Activated naive CD8-positive, alpha-beta T cell treated with anti-CD3 and anti-CD28 coated beads, Interleukin-2, amount 50 U/mL, for 16 hours (primary cell): ENCODE data around the gene GDF11.

Source experiments
- DNase-seq: peaks from one replicate; pipeline ENCODE4 v3.0.0-alpha.2; 2020; ENCODE audit warnings: low read depth, low spot score

Gene GDF11

DNA sequence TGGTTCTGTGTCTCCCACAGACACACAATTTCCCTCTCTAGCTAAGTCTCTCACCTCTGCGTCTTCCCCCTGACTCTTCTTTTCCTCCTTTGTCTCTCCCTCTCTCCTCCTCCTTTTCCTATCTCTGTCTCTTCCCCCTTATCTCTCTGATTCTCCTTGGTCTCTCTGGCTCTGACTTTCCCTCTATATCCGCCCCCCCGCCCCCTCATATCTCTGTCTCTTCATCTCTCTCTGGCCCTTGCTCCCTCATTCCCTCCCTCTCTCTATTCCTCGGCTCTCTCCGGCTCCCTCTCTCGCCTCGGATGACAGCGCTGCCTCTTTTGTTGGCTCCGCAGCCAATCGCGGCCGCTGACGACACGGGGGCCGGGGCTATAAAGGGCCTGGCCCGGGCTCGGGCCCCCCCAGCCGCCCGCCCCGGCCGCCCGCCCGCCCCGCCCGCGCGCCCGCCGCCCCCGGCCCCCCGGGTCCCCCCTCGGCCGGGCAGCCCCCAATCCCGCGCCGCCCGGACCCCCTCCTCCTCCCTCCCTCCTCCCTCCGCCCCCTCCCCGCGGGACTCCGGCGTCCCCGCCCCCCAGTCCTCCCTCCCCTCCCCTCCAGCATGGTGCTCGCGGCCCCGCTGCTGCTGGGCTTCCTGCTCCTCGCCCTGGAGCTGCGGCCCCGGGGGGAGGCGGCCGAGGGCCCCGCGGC lies at the start of gene GDF11:
TSS of gene GDF11 (plus strand) at position 404 of the 687 bp plus-strand sequence. CDS start at position 599, 195 bp downstream.
- DNase-seq = no peak

DNA sequence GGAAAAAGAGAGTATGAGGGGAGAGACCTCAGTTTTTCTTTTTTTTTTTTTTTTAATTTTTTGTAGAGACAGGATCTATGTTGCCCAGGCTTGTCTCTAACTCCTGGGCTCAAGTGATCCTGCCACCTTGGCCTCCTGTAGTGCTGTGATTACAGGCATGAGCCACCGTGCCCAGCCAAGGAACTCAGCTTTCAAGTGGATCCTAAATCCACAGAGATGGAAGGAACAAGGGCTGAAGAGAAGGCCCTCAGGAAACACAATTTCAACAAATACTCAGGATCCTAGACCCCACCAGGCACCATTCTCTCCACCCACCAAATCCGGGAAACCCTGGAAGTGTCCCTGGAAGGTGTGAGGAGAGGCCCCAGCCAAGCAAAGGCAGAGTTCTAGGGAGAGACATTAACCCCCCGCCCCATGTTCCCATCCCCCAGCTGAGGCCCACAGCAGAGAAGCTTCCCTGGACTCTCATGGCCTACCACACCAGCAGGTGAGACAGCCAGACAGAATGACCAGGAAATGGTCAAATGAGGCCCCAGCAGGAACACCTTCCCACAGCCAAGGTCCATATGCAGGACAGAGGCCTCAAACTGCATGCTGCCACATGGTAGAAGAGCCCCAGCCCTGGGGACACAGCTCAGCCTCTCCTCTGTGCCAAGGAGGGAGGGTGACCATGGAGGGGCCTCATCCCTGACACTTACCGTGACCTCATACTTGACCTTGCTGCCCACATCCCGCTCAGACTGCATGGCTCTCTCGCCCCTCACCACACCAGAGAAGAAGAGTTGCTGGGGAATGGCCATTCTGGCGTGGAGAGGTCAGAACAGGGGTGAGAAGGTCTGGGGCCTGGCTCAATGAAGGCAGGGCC lies 49.4 kb upstream of the GDF11 start:
- no peak for DNase-seq

DNA sequence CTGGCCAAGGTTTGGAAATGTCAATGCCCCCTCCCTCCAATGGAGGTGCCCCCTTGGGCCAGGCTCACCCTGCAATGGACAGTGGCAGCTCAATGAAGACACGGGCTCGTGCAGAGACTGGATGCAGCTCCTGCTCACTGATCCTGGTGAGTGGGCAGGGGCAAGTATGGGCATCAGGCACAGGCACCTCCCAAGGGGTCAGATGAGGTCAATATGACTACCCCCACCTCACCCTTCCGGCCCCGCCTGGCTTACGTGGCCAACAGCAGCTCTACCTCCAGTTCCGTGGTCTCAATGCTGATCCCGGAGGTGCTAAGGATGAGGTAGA lies 48.8 kb upstream of the GDF11 start:
- DNase-seq = no peak

DNA sequence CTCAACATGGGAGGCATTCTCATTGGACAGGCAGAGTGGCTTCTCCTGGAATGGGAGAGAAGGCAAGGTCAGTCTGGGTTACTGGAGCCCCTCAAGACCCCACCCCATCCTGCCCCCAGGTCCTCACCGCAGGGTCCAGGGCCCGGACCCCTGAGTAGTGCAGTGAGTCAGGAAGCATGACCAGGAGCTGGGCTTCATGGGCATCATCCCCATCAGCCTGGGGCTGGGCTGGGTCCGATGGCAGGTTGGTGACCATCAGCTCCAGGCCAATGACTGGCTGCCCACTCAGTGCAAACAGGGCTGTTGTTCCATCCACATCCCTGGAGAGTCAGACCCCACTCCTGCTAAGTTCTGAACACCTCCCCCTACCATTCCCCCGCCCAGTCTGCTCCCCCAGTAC lies 48.3 kb upstream of the GDF11 start:
- DNase-seq = no peak

DNA sequence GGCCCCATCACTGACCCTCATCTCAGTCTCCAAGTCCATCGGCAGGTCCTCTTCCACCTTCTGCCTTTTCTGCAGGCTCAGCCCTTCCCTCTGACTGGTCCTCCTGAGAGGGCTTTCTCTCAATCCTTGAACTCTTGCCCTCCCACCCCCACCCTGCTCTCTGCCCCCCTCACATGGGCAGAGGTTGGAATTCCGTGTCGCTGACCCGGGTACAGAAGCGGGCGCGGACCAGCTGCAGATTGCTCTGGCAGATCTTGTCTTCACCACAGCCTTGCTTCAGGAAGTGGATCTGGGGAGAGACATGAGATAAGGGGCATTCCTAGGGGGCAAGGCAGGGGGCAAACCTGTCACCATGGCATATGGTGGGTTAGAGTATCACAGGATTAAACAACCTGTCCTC lies 47.6 kb upstream of the GDF11 start:
- no peak for DNase-seq

DNA sequence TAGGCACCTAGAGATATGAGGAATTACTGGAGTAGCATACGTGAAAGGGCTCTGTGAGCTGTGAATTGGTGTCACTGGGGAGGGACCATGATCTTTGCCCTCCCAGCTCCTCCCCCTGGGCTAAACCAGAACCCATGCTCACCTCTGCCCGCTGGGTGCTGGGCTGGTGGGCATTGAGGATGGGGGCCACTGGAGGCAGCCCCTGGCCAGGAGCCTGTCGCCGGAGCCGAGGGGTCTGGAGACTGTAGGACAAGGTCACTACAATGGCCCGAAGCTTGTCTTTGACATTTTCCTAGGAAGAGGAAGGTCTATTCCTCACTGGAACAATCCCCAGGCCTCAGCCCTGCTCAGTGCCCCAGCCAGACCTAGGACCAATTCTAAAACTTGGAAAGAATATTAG lies 46.8 kb upstream of the GDF11 start:
- no peak for DNase-seq

DNA sequence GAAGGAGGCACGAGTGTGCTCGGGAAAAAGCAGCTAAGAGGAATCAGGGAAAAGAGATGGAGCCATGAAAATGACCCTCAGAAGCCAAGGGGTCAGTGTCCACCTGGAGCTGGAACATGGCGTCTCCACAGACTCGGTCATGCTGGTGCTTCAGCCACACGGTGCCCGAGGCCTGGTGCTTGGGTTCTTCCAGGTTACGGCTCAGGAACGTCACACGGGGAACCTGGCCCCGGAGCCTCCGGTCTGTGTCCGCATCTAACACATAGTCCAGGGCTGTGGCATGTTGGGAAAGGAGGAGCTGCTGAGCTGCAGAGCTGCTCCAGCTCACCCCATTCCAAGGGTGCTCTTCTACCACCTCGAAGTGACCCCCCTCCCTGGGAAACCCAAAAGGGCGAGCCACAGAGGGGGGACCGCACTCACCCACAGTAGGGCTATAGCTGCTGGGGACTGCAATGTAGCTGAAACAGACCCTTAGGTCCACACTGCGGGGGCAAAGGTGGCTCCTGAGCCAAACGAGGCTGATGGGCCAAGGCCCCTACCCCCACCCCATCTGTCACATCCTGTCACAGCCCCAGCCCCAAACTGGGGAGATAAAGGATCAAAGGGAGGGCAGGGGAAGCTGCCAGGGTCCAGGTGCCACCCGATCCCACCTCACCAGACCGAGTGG lies 46.0 kb upstream of the GDF11 start:
- no peak for DNase-seq

DNA sequence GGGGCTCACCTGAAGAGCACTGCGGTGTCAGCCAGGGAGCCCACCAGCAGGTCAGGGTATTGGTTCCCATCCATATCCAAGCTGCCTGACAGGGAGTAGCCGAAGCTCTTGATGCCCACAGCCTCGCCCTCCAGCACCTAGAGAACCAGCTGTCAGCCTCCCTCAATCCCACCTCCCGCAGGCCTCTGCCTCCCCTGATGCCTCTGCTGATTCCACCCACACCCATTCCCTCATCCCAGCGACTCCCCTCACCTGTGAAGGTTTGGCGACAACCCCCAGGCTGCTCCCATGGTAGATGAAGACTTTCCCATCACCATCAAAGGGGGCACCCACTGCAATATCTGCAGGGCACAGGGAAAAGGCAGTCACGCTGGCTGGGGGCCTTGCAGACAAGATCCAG lies 45.2 kb upstream of the GDF11 start:
- no peak for DNase-seq

DNA sequence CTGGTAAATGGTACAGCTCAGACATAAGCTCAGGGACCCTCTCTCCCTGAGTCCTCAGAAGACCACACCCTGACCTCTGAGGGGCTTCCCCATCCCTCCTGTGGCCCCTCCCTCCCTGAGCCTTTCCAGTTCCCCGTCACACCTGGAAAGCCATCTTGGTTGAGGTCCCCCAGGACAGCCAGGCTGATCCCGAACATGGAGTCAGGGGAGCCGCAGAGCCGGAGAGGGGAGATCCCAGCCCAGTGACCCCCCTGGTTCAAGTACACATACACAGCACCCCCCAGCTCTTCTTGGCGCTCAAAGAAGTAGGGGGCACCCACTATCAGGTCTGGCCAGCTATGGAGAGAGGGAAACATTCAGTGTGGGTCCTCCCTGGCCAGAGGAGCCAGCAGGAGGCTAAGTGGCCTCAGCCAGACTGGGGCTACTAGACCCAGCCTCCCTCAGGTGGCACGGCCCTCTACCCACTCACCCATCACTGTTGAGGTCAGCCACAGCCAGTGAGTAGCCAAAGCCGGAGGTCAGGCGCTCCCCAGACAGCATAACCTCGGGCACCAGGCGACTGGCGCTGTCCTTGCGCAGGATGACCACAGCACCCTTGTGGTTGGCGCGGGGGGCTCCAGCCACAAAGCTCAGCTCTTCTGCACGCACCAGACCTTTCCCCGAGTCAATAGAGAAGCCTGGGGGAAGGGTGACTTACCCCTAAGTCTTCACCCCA lies 44.5 kb upstream of the GDF11 start:
- DNase-seq = no peak

DNA sequence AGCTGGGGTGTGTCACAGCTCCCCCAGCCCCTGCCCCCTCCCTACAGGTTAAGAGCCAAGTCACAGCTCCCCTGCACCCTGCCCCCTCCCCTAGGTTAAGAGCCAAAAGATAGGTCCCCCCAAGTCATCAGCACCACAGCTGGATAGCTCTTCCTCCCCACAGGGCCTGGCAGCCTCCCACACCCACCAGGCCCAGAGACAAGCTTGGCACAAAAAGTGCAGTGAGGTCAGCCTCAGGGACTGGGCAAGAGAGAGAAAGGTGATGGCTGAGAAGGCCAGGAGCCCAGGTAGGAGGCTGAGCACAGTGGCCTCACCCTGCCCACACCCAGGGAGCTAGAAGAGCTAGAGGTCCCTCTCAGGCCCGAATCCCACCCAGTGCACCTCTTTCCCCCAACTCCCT lies 44.0 kb upstream of the GDF11 start:
- no peak for DNase-seq

DNA sequence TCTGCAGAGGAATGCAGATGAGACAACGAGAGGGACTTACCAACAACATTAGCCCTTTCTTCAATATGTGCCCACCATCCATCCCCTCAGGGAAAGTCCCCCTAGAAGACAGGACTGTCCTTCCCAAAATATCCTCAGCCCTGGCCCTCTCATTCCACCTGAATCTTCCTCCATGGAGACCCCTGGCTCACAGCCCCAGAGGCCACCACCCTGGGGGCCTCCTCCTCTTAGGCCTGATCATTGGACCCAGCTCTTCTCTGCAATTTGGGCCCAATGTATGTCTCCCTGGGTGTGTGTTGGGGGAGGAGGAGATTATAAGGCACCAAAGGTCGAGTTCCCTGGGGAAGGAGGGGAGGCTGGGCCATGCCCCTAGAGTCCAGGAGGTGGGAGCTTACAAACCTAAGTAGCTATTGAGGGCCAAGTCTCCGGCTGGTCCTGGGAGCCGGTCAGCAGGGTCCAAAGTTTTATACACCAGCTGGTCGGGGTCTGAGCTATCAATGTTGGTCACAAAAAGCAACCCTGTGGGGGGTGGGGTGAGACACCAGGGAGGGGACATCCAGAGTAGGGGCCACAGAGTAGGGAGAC lies 43.4 kb upstream of the GDF11 start:
- no peak for DNase-seq

DNA sequence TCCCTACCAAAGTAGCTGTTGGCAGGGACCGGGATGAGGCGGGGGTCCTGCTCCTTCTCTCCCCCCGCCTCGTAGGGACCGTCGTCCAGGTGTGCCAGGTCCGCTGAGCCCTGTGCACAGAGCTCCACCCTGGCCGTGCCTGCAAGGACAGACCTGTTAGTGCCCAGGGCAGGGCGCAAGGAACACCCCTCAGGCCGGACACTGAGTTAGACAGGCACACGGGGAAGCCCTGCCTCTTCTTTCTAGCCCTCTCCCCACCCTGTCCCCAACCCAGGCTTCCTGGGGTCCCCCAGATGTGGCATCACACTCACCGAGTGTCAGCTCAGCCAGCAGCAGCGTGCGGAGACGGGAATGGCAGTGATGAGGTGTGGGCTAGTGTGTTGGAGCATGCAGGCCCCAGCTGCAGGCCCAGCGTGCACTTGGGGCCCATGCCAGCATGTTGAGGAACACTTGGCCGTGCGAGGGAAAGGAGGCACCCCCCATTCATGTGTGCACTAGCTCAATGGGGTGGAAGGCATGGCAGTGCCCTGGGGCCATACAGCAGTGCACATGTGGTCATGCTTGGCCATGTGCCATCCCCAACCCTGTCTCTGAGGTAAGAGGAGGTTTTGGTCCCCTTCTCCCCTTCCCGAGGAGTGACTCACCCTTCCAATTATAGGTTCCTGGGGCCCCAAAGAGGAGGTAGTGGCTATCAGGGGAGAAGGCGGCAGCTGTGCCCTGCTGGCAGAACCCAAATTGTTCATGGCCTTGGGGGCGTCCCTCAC lies 42.5 kb upstream of the GDF11 start:
- DNase-seq = no peak

DNA sequence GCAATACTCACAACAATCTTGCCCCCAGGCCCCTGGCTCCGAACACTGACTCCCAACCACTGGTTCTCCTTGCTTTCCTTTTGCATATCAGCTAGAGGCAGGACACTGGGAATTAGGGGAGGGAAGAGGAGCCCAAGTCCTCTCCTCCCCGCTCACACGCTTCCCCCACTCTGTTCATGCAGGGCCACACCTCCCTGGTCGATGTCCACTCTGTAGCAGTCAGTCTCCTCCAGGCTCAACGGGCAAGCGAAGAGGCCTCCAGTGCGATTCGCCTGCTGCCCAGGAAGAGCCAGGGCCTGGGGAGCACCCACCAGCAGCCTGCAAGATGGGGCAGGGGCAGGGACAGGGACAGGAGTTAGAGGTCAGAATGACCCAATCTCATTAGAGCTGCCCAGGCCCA lies 40.1 kb upstream of the GDF11 start:
- DNase-seq = no peak

DNA sequence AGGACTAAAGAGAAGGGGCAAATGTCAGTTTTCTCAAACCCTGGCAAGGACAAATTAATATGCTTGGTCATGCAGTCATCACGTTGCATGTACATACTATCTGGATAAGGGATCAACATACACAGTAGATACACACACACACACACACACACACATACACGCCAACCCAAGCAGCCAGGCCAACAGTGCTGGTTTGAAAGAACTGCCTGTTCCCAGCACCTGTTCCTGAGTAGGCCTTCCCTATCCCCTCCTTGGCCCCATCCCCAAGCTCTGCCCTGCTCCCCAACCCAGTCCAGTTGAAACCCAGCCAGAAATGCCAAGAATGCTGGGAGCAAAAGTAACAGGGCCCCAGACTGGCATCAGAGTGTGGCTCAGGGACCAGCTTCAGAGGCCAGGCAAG lies 39.6 kb upstream of the GDF11 start:
- no peak for DNase-seq

DNA sequence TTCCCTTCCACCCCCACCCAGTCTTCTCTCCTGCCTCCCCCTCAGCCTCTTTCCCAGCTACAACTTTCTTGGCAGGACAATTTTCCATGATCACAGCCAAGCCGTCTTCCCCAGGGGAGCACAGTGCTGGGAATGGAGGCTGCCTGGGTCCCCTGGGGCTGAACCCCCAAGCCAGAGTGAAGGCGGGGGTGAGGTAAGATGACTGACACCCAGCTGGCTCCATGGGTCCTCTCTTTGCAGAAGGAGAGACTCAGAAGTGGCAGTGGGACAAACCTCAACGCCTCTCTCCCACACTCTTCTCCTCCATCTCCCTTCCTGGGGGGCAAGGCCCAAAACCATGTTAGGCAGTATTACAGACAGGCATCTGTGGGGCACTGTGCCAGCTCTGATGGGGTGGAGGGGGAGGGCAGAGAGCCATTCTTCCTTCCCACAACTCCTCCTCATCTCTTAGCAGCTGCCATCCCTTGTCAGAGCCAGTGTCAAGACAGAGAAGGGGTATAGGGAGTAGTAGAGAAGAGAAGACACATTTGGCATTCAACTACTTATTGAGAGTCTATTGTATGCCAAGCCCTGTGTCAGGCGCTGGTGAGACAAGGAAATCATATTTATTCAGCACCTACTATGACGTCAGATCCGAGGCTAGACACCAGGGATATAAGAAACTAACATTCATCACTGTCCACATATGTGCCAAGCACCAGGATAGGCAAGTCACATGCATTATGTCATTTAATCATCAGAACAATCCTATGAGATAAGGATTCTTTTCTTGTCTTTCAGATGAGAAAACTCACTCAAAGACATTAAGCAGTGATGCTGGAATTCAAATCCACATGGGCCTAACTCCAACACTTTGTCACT lies 38.8 kb upstream of the GDF11 start:
- no peak for DNase-seq

DNA sequence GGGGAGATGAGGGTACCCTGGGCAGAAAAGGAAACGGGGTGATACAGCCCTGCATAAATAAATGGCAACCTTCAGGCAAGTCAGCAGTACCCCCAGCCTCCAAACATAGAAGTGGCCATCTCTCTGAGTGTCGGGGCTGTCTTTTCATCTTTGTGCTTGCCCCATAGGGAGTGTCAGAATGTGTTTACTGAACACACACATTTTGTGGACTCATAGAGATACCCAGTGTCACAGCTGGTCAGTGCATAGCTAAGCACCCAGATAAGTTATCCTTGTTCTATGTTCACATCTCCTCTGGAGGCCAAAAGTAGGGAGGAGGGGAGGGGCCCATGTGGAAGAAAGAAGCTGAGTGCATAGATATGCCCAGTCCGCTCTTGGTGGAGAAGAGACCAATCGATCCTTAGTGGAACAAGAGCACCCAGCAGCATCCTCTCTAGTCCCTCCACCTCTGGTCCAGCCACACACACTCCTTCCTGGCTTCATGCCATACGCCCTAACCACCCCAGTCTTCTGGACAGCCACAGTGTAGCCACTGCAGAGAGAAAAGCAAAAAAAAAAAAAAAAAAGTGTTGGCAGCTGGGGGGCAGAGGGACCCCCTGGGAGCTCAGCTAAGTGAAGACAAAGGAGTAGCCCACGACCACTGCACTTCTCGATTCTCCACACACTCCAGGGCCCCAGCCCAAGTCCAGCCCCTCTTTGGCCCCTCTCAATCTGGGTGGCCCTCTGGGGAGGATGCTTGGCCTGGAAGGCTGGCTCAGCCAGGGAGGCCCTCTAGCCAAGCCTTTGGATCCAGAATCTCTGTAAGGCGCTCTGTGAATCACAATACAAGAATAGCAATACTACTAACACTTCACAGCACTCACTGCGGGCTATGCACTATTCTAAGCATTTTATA lies 37.9 kb upstream of the GDF11 start:
- no peak for DNase-seq

DNA sequence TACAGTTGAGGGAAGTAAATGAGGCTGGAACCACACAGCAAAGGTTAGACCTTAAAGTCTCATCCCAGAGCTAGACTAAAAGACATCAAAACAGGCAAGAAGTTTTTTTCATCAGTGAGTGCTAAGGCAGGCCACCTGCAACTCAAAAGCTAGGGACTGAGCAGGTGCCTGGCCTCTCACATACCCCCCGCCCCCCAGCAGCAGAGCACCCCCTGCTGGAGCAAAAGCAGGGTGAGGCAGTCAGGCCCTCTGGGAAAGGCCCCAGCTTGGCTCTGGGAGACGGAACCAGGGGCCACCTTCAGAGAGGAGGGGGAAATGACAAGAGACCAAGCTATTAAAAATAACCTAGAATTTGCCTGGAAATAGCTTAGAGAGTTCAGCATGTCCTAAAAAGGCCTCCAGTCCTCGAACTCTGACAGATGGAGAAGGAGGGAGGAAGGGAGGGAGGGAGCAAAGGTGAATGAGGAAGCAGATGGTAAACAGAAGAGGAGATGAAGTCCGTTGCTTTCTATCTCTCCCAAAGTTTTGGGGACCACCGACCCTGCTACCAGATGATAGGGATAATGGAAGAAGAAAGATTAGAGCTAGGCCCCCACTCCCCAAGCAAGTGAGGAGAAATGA lies 37.0 kb upstream of the GDF11 start:
- no peak for DNase-seq

DNA sequence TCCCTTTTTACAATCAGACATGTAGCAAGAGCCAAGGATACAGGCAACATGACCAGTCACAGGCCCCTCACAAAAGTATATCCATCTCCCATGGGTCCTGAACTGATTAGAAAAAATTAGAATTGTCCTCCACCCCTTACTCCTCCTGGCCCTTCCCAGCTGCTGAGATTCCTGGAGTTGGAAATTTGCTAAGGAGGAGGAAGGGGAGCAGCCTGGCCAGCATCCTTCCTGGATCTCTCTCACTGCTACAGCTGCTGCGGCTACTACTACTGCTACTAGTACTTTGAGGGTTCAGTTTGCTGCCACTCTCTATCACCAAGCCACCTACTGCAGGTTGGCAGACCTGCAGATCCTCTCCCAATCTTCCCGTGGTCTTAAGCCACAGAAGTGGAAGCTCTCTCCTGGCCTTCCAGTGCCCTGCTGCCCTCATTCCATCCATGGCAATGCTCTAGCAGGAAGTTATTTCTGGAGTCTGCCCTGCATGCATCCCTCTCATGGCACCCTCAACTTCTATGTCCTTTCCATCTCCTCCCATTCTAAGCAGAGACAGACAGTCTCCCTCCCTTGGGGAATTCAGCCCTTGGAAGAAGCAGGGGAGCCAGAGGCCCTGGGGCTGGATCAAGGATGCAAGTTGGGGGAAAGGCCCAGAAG lies 36.2 kb upstream of the GDF11 start:
- no peak for DNase-seq
